ENCODE data around the gene ARGLU1.

Gene ARGLU1

GRCh38 chr13:106555631-106556328, 12.2 kb downstream of the ARGLU1 start:
- Histone ChIP-seq H3K4me3 (replicated peaks; ENCODE audit: insufficient read depth, low read length) (no peak overlapping the region), H3K27ac (replicated peaks) (no peak overlapping the region), H3K27me3 (ENCODE audit: insufficient read depth, poor library complexity, severe bottlenecking) (no peaks in the 10 kb centered on the region)
- DNase-seq (ENCODE audit: low read depth in 1 of 2, low spot score in 1 of 2) = no peak
- TF ChIP-seq GABPA (IDR thresholded peaks at IDR 0.05; ENCODE audit: low read depth) (no peak), CTCF (IDR thresholded peaks at IDR 0.05; ENCODE audit: insufficient read depth, low read length) (no peak), REST (IDR thresholded peaks at IDR 0.05; ENCODE audit: insufficient replicate concordance, low read depth) (no peak), SPI1 (IDR thresholded peaks at IDR 0.05; ENCODE audit: borderline replicate concordance, low read depth) (no peak), POLR2AphosphoS5 (IDR thresholded peaks at IDR 0.05; ENCODE audit: low read depth) (no peak)

- H3K27me3 ChIP-seq (ENCODE audit: insufficient read depth, poor library complexity, severe bottlenecking) = no peaks in the 10 kb centered on the region
- no peak for DNase-seq (ENCODE audit: low read depth in 1 of 2, low spot score in 1 of 2)
- H3K27ac ChIP-seq (replicated peaks) = no peak overlapping the region
These were observed 16.2 kb downstream of the ARGLU1 start for GRCh38 chr13:106551751-106552150.

More at GRCh38 chr13:106551751-106552150, 16.2 kb downstream of the ARGLU1 start:
- H3K4me3 ChIP-seq (replicated peaks; ENCODE audit: insufficient read depth, low read length) = no peak overlapping the region
- no peak for TF ChIP-seq SPI1 (IDR thresholded peaks at IDR 0.05; ENCODE audit: borderline replicate concordance, low read depth)
- TF ChIP-seq CTCF (IDR thresholded peaks at IDR 0.05; ENCODE audit: insufficient read depth, low read length) = no peak
- TF ChIP-seq POLR2AphosphoS5 (IDR thresholded peaks at IDR 0.05; ENCODE audit: low read depth) = no peak
- no peak for TF ChIP-seq REST (IDR thresholded peaks at IDR 0.05; ENCODE audit: insufficient replicate concordance, low read depth)
- no peak for TF ChIP-seq GABPA (IDR thresholded peaks at IDR 0.05; ENCODE audit: low read depth)

Data from HL-60 (cell line).